Progenitor cell of endocrine pancreas (in vitro differentiated cells): Measurements from ENCODE around the gene RAB39B. TPM values are rescaled to one million over a fixed set of nuclear protein-coding genes. Genes with fewer than 3 reads are reported as not detected.

Source experiments
- DNase-seq: peaks from one replicate; pipeline ENCODE4 v3.0.0; 2021; ENCODE audit warnings: low spot score; ENCODE audit not compliant: unreplicated experiment
- H3K27ac Mint-ChIP-seq: 2 replicates; pipeline ENCODE4 v1.8.0; 2021; ENCODE audit warnings: mild to moderate bottlenecking, moderate library complexity, mixed read lengths
- H3K27me3 Mint-ChIP-seq: 2 replicates; pipeline ENCODE4 v1.8.0; 2021; ENCODE audit warnings: mixed read lengths
- H3K36me3 Mint-ChIP-seq: 2 replicates; pipeline ENCODE4 v1.8.0; 2022; ENCODE audit warnings: mixed read lengths; ENCODE audit not compliant: insufficient read depth
- H3K4me1 Mint-ChIP-seq: 2 replicates; pipeline ENCODE4 v1.8.0; 2021; ENCODE audit warnings: low read depth, mixed read lengths
- H3K4me3 Mint-ChIP-seq: 2 replicates; pipeline ENCODE4 v1.8.0; 2021; ENCODE audit warnings: low read depth, mild to moderate bottlenecking, moderate library complexity, mixed read lengths
- H3K9me3 Mint-ChIP-seq: 2 replicates; pipeline ENCODE4 v1.8.0; 2021; ENCODE audit warnings: low read depth, mixed read lengths
- CTCF ChIP-seq: fragments of 200-600 bp; sonication (generic); IDR thresholded peaks from one replicate; pipeline ENCODE4 v1.5.0; 2021; ENCODE audit warnings: antibody characterized with exemption, mild to moderate bottlenecking; ENCODE audit not compliant: unreplicated experiment
- total RNA-seq: library from RNA; stranded (reverse); gene quantifications from 2 replicates; pipeline ENCODE4 v1.2.1, GENCODE V29; 2021

The RAB39B gene
- total RNA-seq, 1 donor from 2014 or later, result 4.8 TPM

GRCh38 chrX:155266439-155266838, 2.1 kb upstream of the RAB39B start:
- H3K36me3 Mint-ChIP-seq, result peaks cover 1% of the 10 kb centered on the region
- peaks cover 17% of the 10 kb centered on the region for H3K9me3 Mint-ChIP-seq
- no peak for DNase-seq
- TF ChIP-seq CTCF, result no peak
- no peaks in the 10 kb centered on the region for H3K27me3 Mint-ChIP-seq
- no peak overlapping the region for H3K27ac Mint-ChIP-seq
- H3K4me3 Mint-ChIP-seq, result no peak overlapping the region
- H3K4me1 Mint-ChIP-seq, result peaks cover 5% of the 10 kb centered on the region

GRCh38 chrX:155262970-155263754, 1.1 kb downstream of the RAB39B start:
- peak overlapping the region; percentile 86 for H3K4me3 Mint-ChIP-seq

GRCh38 chrX:155259752-155260151, 4.5 kb downstream of the RAB39B start:
- H3K4me1 Mint-ChIP-seq, result peaks cover 7% of the 10 kb centered on the region
- H3K9me3 Mint-ChIP-seq, result peaks cover 5% of the 10 kb centered on the region
- no peak for TF ChIP-seq CTCF
- no peaks in the 10 kb centered on the region for H3K27me3 Mint-ChIP-seq
- no peak for DNase-seq
- H3K4me3 Mint-ChIP-seq, result no peak overlapping the region
- peaks cover 2% of the 10 kb centered on the region for H3K36me3 Mint-ChIP-seq
- H3K27ac Mint-ChIP-seq, result no peak overlapping the region

More at GRCh38 chrX:155262970-155263754, 1.1 kb downstream of the RAB39B start:
- H3K36me3 Mint-ChIP-seq, result peaks cover 2% of the 10 kb centered on the region
- H3K9me3 Mint-ChIP-seq, result peaks cover 9% of the 10 kb centered on the region
- H3K4me1 Mint-ChIP-seq, result peaks cover 7% of the 10 kb centered on the region
- DNase-seq, result no peak
- H3K27ac Mint-ChIP-seq, result no peak overlapping the region
- TF ChIP-seq CTCF, result no peak
- H3K27me3 Mint-ChIP-seq, result no peaks in the 10 kb centered on the region

- no peak for TF ChIP-seq CTCF
- Mint-ChIP-seq H3K27me3 (no peaks in the 10 kb centered on the region), H3K27ac (no peak overlapping the region), H3K4me1 (no peaks in the 10 kb centered on the region), H3K4me3 (no peak overlapping the region), H3K36me3 (no peaks in the 10 kb centered on the region), H3K9me3 (peaks cover 17% of the 10 kb centered on the region)
- DNase-seq, result no peak
Measured at GRCh38 chrX:155251391-155251790, 12.9 kb downstream of the RAB39B start.

GRCh38 chrX:155247497-155247896, 16.8 kb downstream of the RAB39B start:
- Mint-ChIP-seq H3K4me3 (no peak overlapping the region), H3K4me1 (no peaks in the 10 kb centered on the region), H3K27me3 (no peaks in the 10 kb centered on the region), H3K9me3 (peaks cover 23% of the 10 kb centered on the region), H3K27ac (no peak overlapping the region), H3K36me3 (peaks cover 4% of the 10 kb centered on the region)
- DNase-seq, result no peak
- TF ChIP-seq CTCF, result no peak
